Measurements from ENCODE around the gene AOC1. TPM values are rescaled to one million over a fixed set of nuclear protein-coding genes. Genes with fewer than 3 reads are reported as not detected.

AOC1 gene
- total and polyA plus RNA-seq, 2 of the 4 experiments (the other 2 are of a cell fraction): not detected

GRCh38 chr7:150804802-150805201 lies 47.5 kb upstream of the AOC1 start:
- Histone ChIP-seq H3K27ac (ENCODE audit: insufficient read depth, low read length) (no peak overlapping the region), H3K4me2 (ENCODE audit: low read depth, low read length) (no peak overlapping the region), H3K9me3 (ENCODE audit: control insufficient read depth, insufficient read depth, low read length) (peaks cover 11% of the 10 kb centered on the region), H3K4me1 (ENCODE audit: control insufficient read depth, insufficient read depth, low read length) (no peaks in the 10 kb centered on the region), H2BK15ac (ENCODE audit: low read depth, low read length) (no peak overlapping the region), H3K36me3 (ENCODE audit: control insufficient read depth, insufficient read depth, low read length) (peaks cover 3% of the 10 kb centered on the region; the same call in 1 of the 2 replicates), H3K4me3 (ENCODE audit: insufficient read depth, low read depth, low read length) (no peak overlapping the region), H3K56ac (ENCODE audit: extremely low read depth, insufficient read depth, low read length) (no peak overlapping the region), H3K18ac (ENCODE audit: low read depth, low read length) (no peak overlapping the region), H3K9ac (ENCODE audit: low read depth, low read length) (no peak overlapping the region), H3K4ac (ENCODE audit: low read depth, low read length) (no peak overlapping the region), H3K23ac (ENCODE audit: low read depth, low read length) (no peak overlapping the region), H2AFZ (replicated peaks; ENCODE audit: low read length, poor library complexity) (no peak overlapping the region), H4K5ac (ENCODE audit: low read depth, low read length) (no peak overlapping the region), H4K20me1 (ENCODE audit: insufficient read depth, low read length) (no peaks in the 10 kb centered on the region), H3K27me3 (ENCODE audit: control insufficient read depth, insufficient read depth, low read length) (peaks cover 26% of the 10 kb centered on the region; the same call in 1 of the 2 replicates), H4K91ac (ENCODE audit: insufficient read depth, low read depth, low read length) (no peak overlapping the region), H3K14ac (replicated peaks; ENCODE audit: low read depth, low read length) (no peak overlapping the region), H2BK120ac (ENCODE audit: low read depth, low read length) (no peak overlapping the region), H3K9me1 (ENCODE audit: insufficient read depth, low read length) (no peaks in the 10 kb centered on the region), H2AK5ac (ENCODE audit: low read depth, low read length) (no peak overlapping the region), H2BK5ac (ENCODE audit: low read depth, low read length, poor library complexity, severe bottlenecking) (no peak overlapping the region), H3K79me1 (ENCODE audit: low read depth in 1 of 2, low read length in 2 of 2) (no peaks in the 10 kb centered on the region), H2BK20ac (ENCODE audit: low read depth, low read length) (no peak overlapping the region), H4K8ac (ENCODE audit: low read depth in 2 of 2, low read length in 2 of 2) (no peak overlapping the region), H2AK9ac (replicated peaks; ENCODE audit: low read depth, low read length, poor library complexity) (no peak overlapping the region)
- no peak for ATAC-seq (ENCODE audit: low read depth)
- in situ Hi-C loops (cut with MboI; ENCODE audit: low sequenced_read_pairs) (no loop called here), intact Hi-C loops (cut with micrococcal nuclease) (no loop called here), dilution Hi-C loops (cut with HindIII; ENCODE audit: low sequenced_read_pairs, unreplicated experiment) (no loop called here)
- TF ChIP-seq POLR2A (IDR thresholded peaks at IDR 0.05; ENCODE audit: low read depth, low read length) (no peak), BHLHE40 (IDR thresholded peaks at IDR 0.05; ENCODE audit: low read depth, low read length) (no peak), RCOR1 (IDR thresholded peaks at IDR 0.05; ENCODE audit: insufficient replicate concordance, low read length) (no peak), RFX5 (IDR thresholded peaks at IDR 0.05; ENCODE audit: low read depth, low read length) (no peak)
- POLR2A ChIA-PET (ENCODE audit: unreplicated experiment): no interaction called here
- CTCF ChIA-PET: no interaction called here
- no CpG with 5 or more reads among the region's 5 CpGs for WGBS, 2 experiments (ENCODE audit: extremely low coverage in 2 of 2, insufficient read length in 1 of 2)
- no TSS peak for BruUV-seq (replicated peaks)
- DNase-seq: no peak
